BE2C (cell line): Measurements from ENCODE around the gene ASCC3.

Experiments used
- DNase-seq: peaks from one replicate; pipeline ENCODE4 v3.0.0-alpha.2; 2020
- H3K27me3 ChIP-seq: fragments of 250-450 bp; sonication (Bioruptor Pico); 2 replicates; pipeline ENCODE4 v1.5.1; 2020; ENCODE audit warnings: mild to moderate bottlenecking
- H3K36me3 ChIP-seq: fragments of 250-450 bp; sonication (Bioruptor Pico); 2 replicates; pipeline ENCODE4 v1.5.1; 2020; ENCODE audit warnings: mild to moderate bottlenecking
- H3K4me1 ChIP-seq: fragments of 250-450 bp; sonication (Bioruptor Pico); 2 replicates; pipeline ENCODE4 v1.5.1; 2020
- H3K4me3 ChIP-seq: 2 replicates; pipeline ENCODE4 v1.5.1; 2011; ENCODE audit warnings: low read depth, low read length
- H3K9me3 ChIP-seq: fragments of 250-450 bp; sonication (Bioruptor Pico); 2 replicates; pipeline ENCODE4 v1.5.1; 2020
- TF ChIP-seq, protein P1 (sequence below): IDR thresholded peaks from 2 replicates; pipeline ENCODE4 v1.5.1; 2012; ENCODE audit warnings: mild to moderate bottlenecking, low read depth, low read length

The ASCC3 gene

DNA sequence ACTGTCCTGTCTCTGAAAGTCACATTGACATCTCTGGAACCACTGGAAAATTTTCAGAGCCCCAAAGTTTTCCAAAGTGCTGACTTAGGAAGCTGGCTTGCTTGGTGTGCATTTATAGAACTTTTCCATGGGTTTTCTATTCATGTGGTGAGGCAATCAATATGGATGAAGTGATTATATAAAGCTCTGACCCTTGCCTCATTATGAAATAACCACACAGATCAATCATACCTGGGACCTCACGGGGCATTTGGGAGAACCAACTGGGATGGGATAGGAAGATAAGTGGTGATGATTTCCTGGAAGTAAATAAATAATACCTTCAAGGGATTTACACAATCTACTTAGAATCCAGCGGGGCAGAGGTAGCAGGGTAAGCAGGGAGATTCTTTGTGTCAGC lies 393.5 kb downstream of the ASCC3 start:
- no peaks in the 10 kb centered on the region for H3K9me3 ChIP-seq
- no peak for DNase-seq
- no peaks in the 10 kb centered on the region for H3K4me1 ChIP-seq
- H3K36me3 ChIP-seq, result no peaks in the 10 kb centered on the region
- peaks cover 40% of the 10 kb centered on the region for H3K27me3 ChIP-seq
- TF ChIP-seq, protein P1, sequence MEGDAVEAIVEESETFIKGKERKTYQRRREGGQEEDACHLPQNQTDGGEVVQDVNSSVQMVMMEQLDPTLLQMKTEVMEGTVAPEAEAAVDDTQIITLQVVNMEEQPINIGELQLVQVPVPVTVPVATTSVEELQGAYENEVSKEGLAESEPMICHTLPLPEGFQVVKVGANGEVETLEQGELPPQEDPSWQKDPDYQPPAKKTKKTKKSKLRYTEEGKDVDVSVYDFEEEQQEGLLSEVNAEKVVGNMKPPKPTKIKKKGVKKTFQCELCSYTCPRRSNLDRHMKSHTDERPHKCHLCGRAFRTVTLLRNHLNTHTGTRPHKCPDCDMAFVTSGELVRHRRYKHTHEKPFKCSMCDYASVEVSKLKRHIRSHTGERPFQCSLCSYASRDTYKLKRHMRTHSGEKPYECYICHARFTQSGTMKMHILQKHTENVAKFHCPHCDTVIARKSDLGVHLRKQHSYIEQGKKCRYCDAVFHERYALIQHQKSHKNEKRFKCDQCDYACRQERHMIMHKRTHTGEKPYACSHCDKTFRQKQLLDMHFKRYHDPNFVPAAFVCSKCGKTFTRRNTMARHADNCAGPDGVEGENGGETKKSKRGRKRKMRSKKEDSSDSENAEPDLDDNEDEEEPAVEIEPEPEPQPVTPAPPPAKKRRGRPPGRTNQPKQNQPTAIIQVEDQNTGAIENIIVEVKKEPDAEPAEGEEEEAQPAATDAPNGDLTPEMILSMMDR, result no peak
- H3K4me3 ChIP-seq, result no peak overlapping the region

DNA sequence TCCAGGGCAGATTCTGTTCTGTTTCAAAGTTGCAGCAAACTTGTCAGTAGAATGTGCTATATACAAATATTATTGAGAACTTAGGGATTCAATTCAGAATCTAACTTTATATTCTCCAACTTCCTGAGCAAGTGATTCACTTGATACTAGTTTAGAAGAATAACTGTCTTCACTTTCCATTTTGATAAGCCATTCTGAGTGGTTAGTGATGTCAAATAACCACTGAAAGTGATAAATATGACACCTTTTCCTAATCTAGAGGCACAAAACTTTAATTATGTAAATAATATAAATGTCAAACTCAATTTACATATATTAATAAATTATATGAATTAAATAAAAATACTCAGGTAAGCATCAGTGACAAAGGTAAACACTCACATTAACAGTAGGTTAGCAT lies 395.9 kb downstream of the ASCC3 start:
- peaks cover 30% of the 10 kb centered on the region for H3K27me3 ChIP-seq
- no peak for DNase-seq
- no peaks in the 10 kb centered on the region for H3K9me3 ChIP-seq
- no peak overlapping the region for H3K4me3 ChIP-seq
- no peaks in the 10 kb centered on the region for H3K36me3 ChIP-seq
- no peaks in the 10 kb centered on the region for H3K4me1 ChIP-seq
- TF ChIP-seq, protein P1, result no peak

DNA sequence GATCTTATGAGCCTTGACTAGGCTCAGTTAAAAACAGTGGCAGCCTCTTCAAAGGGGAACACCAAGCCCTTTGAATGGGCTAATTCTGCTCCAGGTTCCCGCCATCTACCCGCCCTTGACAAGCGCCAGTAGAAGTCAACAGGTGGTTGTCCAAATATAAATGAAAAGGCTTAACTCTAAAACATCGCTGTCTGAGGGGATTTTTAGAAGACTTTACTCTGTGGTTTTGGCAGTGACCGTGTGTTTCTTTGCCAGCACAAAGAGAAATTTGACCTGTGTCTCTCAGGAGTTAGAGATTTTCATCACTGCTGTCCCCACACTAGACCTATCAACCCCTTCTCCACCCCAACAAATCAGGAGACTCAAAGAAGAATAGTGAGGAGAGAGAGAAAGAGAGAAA lies 396.7 kb downstream of the ASCC3 start:
- Histone ChIP-seq H3K4me3 (no peak overlapping the region), H3K36me3 (no peaks in the 10 kb centered on the region), H3K4me1 (no peaks in the 10 kb centered on the region), H3K27me3 (peaks cover 27% of the 10 kb centered on the region), H3K9me3 (no peaks in the 10 kb centered on the region)
- TF ChIP-seq, protein P1, result no peak
- no peak for DNase-seq

DNA sequence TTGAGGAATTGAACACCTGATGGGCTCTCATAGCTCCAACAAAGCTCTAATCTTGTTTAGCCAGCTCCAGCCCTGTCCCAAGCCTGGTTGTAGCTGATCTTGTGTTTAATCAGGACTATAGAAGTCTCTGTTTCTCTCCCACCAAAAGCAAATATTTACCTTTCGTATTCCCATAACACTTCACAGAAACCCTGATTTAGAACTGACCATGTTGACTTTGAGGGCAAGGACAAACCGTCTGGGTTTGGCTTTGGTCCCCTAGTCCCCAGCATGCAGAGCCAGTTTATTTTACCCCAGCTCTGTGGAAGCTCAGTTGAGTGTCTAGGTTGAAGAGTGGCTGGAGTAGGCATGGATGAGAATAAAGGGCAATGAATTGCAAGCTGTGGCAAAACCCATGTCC lies 398.4 kb downstream of the ASCC3 start:
- TF ChIP-seq, protein P1, result no peak
- Histone ChIP-seq H3K9me3 (no peaks in the 10 kb centered on the region), H3K36me3 (no peaks in the 10 kb centered on the region), H3K4me1 (no peaks in the 10 kb centered on the region), H3K27me3 (peaks cover 15% of the 10 kb centered on the region), H3K4me3 (no peak overlapping the region)
- DNase-seq, result no peak

DNA sequence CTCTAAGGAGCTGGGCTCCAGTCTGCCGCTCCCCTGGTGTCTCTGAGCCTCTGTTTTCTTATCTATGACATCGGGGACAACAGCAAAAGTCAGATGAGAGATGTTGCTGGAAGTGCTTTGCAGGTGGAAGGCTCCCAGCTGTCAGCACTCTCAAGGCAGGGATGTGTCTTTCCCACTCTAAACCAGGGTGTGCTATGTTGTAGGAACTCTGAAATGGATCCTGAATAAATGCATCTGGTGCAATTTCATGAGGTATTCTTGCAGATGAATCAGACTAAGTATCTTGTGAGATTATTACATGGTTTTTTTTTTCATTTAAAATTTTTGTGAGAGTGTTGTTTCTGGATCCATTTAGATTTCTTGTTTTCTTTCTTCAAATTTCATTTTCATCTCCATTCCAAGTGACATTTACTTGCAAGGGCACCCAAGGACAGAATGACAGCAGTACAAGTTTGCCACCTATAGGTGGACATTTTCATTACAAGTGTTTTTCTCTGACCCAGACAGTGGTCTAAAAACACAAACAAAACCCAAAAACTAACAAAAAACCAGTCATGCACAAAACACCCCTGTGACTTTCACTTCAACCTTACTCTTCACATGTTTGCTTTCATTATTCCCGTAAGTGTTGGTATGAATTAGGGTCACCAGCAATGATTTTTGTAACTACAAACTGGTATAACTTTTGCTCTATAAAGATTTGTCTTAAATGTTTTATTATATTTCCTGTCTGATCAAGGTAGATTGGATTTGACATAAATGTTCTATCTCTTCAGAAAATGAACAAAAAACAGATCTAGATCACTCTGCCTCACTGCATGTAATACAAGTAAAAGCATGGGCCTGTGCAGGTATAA lies 401.7 kb downstream of the ASCC3 start:
- Histone ChIP-seq H3K36me3 (no peaks in the 10 kb centered on the region), H3K27me3 (peaks cover 13% of the 10 kb centered on the region), H3K4me1 (no peaks in the 10 kb centered on the region), H3K9me3 (no peaks in the 10 kb centered on the region), H3K4me3 (no peak overlapping the region)
- no peak for DNase-seq
- TF ChIP-seq, protein P1, result peak; percentile 78

DNA sequence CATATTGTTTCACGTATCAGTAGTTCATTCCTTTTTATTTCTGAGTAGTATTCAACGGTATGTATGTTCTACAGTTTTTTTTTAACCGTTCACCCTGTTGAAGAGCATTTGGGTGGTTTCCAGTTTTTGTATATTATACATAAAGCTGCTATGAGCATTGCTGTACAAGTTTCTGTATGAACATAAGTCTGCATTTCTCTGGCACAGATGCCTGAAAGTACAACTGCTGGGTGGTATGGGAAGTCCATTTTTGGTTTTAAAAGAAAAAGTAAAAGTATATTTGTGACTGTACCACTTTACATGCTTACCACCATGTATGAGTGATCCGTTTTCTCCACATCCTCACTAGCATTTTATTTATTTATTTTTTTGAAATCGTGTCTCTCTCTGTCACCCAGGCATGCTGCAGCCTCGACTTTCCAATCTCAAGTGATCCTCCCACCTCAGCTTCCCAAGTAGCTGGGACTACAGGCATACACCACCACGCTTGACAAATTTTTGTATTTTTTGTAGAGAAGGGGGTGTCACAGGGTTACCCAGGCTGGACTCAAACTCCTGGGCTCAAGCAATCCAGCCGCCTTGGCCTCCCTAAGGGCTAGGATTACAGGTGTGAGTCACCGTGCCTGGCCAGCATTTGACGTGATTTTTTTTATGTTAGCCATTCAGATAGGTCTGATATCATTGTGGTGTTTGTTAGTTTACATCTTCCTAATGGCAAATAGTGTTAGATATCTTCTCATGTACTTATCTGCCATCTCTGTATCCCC lies 405.4 kb downstream of the ASCC3 start:
- Histone ChIP-seq H3K27me3 (peaks cover 27% of the 10 kb centered on the region), H3K36me3 (no peaks in the 10 kb centered on the region), H3K9me3 (no peaks in the 10 kb centered on the region), H3K4me1 (no peaks in the 10 kb centered on the region), H3K4me3 (no peak overlapping the region)
- no peak for DNase-seq
- TF ChIP-seq, protein P1, result no peak
